ENCODE results near the gene PLEKHA6.
A peak's percentile ranks its signal among the peaks of the same experiment; 100 is the strongest.

Gene PLEKHA6

GRCh38 chr1:204308023-204308628 lies 51.6 kb downstream of the PLEKHA6 start:
- no peak for DNase-seq

DNA sequence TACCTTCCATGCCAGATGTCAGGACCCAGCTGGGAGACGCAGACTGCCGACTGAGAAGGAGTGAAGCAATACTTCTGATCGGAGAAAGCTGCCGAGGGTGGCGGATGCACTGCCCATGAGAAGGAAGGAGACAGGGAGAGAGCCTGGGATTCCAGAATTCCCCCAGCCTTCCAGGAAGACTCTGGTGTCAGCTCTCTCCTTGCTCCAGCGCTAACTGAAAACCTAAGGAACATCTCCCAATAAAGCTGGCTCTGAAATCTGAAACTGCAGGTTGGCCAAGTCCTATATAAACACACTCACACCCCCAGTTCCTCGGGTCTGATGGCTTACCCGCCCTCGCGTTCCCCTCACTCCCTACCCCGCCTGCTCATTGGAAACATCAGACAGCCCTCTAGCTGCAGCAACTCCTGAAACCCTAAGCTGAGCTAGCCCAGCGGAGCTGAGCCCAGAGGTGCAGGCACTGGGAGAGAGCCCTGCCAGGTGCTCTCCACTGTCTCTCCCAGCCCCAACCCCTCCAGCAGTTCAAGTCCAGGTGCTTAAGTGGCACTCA lies 52.3 kb downstream of the PLEKHA6 start:
- DNase-seq = no peak

- no peak for DNase-seq
Measured at GRCh38 chr1:204306076-204306475, 53.7 kb downstream of the PLEKHA6 start.

DNA sequence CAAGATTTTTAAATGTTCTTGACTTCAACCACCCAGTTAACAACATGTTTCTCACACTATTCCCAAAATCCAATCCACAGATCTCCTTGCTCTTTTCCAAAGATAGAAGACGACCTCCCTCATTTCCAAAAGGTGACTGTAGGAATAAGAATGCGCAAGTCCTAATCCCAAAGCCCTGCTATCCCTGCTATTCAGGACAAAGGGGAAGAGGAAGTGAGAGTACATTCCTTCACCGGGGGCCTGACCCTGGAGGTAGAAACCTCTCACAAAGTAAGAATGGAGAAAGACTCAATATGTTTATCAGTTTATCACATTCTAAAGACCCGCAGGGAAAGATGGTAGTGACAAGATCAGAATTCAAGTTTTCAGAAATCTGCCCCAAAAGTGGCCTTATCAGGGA lies 55.7 kb downstream of the PLEKHA6 start:
- DNase-seq = no peak

- no peak for DNase-seq
Measured at GRCh38 chr1:204302769-204303168, 57.0 kb downstream of the PLEKHA6 start.

- DNase-seq = no peak
Measured at GRCh38 chr1:204301171-204301957, 58.4 kb downstream of the PLEKHA6 start.

- DNase-seq = no peak
Measured at GRCh38 chr1:204299814-204300365, 59.8 kb downstream of the PLEKHA6 start.

DNA sequence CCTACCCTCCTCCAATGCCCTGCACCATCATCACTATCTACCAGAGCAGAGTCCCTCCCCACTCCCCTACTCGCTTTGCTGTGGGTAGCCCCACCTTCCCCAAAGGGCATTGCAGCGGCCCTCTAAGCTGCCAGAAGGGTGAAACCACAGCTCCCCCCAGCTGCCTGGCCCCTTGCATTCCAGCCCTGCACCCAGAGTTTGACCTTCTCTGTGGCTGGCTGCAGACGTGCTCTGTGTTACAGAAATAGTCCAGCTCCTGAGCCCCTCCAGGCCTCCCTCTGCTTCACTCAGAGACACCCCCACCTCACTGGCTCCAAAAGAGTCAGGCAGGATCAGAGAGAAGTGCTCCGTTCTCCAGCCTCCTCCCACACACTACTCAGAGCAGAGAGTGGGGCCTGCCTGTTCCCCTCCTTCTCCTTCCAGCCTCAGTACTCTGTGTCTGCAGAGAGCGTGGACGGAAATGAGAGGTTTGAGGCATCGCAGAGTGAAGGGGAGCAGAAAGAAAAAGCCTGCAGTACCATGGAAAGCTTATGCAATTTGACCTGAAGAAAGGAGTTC lies 63.2 kb downstream of the PLEKHA6 start:
- peak; percentile 9 to 30 for DNase-seq

- DNase-seq = no peak
Measured at GRCh38 chr1:204295671-204296070, 64.1 kb downstream of the PLEKHA6 start.

DNA sequence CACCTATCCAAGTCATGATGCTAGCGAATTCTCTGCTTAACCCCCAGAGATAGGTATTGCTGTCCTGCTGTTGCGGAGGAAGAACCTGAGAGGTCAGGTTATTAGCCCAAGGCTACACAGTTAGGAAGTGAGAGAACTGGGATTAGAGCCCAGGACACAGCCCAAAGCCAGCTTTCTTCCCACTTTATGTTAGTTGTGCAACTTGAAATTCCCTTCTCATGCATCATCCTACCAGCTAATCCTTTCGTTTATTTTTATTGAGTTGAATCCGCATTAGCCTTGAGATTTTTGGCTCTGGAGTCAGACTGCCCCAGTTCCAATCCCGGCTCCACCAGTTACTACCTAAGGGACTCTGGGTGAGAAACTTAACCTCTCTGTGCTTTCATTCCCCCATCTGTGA lies 65.4 kb downstream of the PLEKHA6 start:
- DNase-seq = no peak

DNA sequence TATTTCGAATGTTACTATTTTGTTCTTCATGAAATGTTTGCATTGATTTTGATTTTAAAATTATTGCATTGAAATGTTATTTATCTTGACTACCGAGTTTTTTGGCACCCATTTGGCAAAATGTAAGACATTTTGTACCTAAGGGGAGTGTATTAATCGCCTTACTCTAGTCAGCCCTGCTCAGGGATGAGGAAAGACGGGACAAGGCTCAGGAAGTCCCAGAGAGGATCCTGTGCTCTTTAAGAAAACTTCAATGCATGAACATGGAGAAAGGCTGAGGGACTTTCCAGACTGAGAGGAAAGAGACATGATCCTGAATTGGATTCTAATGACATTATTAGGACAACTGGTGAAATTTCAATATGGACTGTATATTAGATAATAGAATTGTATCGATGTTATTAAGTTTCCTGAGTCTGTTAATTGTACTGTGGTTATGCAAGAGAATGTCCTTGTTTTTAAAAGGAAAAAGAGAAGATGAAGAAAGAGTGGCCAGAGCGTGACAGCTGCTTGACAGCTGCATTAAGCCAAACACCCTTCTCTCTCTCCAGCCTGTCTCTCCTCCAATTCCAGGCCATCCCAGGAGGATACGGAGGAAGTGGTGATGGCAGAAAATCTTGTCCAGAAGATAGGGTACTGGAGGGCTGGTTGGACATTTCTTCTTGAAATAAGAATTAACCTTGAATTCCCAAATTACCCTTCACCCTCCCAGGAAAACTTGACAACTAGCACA lies 66.0 kb downstream of the PLEKHA6 start:
- DNase-seq = peak; percentile 19 to 22

GRCh38 chr1:204292740-204293139 lies 67.0 kb downstream of the PLEKHA6 start:
- DNase-seq = no peak

DNA sequence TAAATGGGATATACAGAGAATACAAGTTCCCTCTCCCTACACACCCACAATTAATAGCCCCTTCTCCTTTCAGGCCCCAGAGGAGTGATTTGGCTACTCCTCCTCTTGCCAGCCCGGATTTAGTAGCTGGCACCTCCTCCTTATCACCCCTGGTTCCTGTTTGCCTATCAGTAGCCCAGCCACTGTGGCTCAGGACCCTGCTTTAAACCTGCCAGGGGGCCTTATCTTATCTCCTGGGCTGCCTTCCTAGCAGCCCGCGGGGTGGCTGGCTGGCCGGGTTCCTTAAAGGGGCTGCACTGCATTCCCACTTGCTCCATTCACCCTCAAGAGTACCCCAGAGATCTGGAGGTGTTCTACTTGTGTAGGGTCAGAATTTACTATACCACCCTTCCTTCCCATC lies 70.4 kb downstream of the PLEKHA6 start:
- no peak for DNase-seq

DNA sequence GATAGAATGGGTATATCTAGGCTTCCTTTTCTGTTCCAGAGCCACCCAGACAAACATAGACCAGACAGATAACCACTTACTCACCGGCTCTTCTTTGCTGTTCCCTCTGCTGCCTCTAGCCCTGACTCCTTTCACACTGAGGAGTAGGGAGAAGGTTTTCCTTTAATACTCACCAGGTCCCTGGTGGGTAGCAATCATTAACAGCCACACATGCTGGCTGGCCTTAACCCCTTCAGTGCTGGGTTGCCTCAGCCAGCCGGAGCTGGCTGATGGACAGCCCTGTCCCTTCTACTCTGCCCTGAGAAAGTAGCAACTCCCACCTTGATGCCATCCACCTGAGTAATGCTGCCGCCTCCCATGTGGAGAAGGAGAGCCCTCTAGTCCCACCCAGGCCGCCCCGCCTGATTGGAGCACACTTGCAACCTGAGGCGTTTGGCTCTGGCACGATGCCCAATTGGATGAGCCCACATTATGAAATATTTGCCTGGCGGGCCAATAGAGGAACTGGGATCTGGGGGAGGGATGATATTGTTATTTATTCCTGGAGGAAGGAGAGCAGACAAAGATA lies 71.6 kb downstream of the PLEKHA6 start:
- peak; percentile 20 to 32 for DNase-seq

DNA sequence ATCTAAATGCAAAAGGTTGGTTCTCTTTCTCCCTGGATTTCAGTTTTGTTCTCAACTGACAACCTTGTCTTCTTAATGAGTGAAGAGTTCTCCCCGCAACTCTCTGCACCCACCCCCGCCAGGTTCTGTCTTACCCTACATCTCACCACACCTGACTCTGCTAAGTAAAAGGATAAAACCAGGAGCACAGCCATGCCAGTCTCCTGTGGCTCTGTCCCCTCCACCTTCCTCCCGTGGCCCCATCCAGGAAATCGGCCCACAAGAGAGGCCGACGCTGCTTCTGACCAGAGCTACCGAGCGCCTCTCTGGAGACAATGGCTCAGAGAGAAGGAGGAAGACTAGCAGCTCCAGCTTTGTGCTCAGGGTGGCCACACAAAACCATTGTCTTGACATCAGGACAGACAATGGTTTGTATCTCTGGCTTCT lies 72.2 kb downstream of the PLEKHA6 start:
- DNase-seq = peak; percentile 29 to 39

DNA sequence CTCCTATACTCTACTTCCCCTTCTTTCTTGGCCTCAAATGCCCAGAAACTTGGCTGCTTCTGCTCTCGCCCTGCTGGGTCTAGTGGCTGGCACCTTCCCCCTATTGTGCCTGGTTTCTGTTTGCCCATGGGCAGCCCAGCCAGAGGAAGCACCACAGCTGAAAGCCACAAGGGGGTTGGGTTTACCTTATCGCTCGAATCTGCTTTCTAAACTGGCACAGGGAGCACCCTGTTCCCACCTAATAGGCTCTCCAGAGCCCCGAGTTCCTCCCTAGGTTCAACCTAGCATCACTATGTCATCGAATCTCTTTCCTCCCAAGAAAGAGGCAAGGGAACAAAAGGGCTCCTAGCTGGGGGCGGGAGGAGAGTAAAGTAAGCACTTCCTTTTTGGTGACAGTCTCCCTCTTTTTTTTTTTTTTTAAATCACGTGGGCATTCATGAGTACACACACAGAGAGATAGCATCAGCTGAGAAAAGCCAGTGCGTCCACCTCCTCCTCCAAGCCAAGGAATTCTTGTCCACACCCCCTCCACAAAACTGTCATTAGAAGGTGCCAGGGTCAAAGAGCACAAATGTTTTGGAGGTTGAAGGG lies 72.8 kb downstream of the PLEKHA6 start:
- DNase-seq = peak; percentile 88 to 96

DNA sequence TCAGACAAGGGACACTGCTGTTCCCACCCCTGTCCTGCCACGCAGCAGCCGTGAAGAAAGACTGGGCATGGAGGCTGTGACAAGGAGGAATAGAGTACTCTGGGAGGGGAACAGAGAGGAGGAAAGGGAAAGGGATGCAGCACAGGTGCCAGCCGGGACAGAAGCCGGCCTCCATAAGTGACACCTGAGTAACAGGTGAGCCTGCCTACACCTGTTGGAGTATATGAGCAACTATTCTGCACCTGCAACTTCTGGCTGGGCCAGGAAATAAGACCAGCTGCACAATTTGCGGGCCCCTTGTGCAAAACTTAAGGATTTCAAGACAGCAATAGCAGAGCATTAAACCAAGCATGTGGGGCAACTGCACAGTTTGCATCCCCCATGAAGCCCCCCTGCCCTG lies 73.4 kb downstream of the PLEKHA6 start:
- no peak for DNase-seq

- DNase-seq = peak in 1 of 2 experiments; percentile 1
Measured at GRCh38 chr1:204285436-204286305, 74.1 kb downstream of the PLEKHA6 start.

GRCh38 chr1:204284929-204285328 lies 74.8 kb downstream of the PLEKHA6 start:
- DNase-seq = no peak

DNA sequence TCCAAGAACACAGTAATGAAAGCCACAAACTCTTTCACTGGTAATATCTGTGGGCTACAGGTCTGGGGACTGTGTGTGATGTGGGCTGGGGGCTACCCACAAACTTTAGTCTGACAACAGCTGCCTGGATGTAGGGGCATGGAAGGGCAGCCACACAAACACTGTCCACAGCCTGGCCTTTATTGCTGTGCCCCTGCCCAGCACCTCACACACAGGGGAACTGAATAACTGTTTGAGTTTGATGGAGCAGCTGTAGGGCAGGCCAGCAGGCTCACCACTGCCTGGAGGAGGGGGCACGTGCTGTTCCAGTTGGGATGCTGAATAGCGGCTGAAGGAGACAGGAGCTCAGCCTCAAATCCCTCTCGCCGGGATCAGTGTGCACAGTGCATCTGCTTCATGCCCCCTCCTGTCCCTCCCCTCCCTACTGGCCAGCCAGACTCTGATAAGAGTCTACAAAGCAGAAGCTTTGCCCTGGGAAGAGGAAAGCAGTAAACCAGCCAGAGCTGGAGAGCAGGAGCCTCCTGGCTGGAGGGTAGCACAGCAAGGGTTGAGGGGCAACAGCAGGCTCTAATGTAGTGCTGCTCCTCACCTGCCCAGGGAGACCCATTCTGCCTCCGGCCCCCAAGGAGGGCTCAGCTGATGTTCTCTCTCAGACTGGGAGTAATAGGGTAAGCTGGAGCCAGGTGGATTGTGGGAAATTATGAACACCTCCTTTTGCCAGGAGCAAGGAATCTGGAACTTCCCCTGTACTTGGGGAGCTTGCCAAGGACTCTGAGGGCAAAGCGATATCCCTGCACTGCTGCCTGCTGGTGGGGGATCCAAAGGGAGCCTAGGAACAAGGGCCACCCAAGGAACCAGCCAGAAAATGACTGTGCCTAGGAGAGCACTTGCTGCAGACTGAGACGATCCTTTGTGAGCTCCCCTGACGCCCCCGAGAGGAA lies 75.7 kb downstream of the PLEKHA6 start:
- DNase-seq = no peak
